Esophagus muscularis mucosa (tissue), 3 donors: ENCODE measurements around the gene CRYBA2.

Experiments used
- POLR2AphosphoS5 ChIP-seq, 2 donors: sonication (generic); formaldehyde crosslinking; IDR thresholded peaks; one replicate each; pipeline ENCODE4 v1.6.1; 2017; ENCODE audit warnings: antibody characterized with exemption in 2 of 2
- TF ChIP-seq, protein P1 (sequence below), 3 experiments: fragments of 200-600 bp in 2 of 3; fragments of 450-650 bp in 1 of 3; sonication (generic) in 2 of 3; IDR thresholded peaks; one replicate each; pipeline ENCODE4 v1.5.1; 2017 to 2019; ENCODE audit warnings: antibody characterized with exemption in 3 of 3, mild to moderate bottlenecking in 2 of 3, moderate library complexity in 1 of 3

DNA sequence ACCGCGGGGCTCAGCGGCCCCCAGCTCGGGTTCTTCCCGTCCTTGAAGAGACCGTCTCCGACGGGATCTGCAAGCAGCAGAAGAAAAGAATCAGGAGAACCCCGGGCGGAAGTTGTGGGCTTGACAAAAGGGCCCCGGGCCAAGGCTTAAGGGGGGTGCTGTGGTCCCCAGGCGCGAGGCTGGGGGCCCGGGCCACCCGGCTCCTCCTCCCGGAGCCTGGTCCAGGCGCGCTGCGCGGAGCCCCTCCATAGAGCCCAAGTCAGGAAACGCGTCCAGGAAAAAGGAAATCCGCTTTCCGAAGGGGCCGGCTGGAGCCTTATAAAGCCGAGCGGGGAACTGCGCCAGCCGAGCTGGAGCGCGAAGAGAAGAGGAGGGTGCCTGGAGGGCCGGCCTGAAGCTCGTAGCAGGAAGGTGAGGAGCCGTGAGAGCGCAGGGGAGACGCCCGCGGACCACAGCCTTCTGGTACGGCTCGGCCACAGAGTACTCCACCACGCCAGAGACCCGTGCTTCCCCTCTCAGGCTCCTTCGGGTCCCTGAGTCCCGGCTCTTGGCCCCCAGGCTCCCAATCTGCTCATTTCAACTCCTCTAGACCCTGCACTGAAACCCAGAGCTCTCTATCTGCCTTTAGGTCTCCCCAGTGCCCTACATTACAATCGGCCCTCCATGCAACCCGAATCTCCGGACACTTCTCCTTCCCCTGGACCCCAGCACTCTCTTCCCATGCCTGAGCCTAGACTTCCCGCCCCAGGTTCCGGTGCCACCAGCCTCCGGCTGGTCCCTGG, 8.8 kb downstream of the CRYBA2 start:
- TF ChIP-seq, protein P1, sequence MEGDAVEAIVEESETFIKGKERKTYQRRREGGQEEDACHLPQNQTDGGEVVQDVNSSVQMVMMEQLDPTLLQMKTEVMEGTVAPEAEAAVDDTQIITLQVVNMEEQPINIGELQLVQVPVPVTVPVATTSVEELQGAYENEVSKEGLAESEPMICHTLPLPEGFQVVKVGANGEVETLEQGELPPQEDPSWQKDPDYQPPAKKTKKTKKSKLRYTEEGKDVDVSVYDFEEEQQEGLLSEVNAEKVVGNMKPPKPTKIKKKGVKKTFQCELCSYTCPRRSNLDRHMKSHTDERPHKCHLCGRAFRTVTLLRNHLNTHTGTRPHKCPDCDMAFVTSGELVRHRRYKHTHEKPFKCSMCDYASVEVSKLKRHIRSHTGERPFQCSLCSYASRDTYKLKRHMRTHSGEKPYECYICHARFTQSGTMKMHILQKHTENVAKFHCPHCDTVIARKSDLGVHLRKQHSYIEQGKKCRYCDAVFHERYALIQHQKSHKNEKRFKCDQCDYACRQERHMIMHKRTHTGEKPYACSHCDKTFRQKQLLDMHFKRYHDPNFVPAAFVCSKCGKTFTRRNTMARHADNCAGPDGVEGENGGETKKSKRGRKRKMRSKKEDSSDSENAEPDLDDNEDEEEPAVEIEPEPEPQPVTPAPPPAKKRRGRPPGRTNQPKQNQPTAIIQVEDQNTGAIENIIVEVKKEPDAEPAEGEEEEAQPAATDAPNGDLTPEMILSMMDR (IDR thresholded peaks at IDR 0.05) = no peak
- TF ChIP-seq POLR2AphosphoS5 (IDR thresholded peaks at IDR 0.05) = no peak
